Inferior parietal cortex (tissue), 1 donor: ENCODE data around the gene CBL.
"Not testable (repeated sequence)": the region's sequence is repeated elsewhere in the genome, so short reads cannot be mapped to it uniquely, and the experiment has no call there.

Source experiments
- DNase-seq: peaks from one replicate; pipeline ENCODE4 v3.0.0-alpha.2; 2016; ENCODE audit errors: extremely low spot score

CBL gene

GRCh38 chr11:119205574-119206510 is at the start of gene CBL:
TSS of gene CBL (plus strand) at chr11:119206339. CDS start at chr11:119206418, 79 bp downstream.
- DNase-seq = peak; percentile 91

- no peak for DNase-seq
Observed at GRCh38 chr11:119156496-119156895, 49.6 kb upstream of the CBL start.

GRCh38 chr11:119157063-119157462 is 49.1 kb upstream of the CBL start:
- no peak for DNase-seq

- no peak for DNase-seq
Observed at GRCh38 chr11:119158467-119158866, 47.7 kb upstream of the CBL start.

GRCh38 chr11:119160151-119160550 is 46.0 kb upstream of the CBL start:
- no peak for DNase-seq

GRCh38 chr11:119161871-119162270 is 44.3 kb upstream of the CBL start:
- no peak for DNase-seq

- DNase-seq = no peak
Observed at GRCh38 chr11:119166368-119167076, 39.6 kb upstream of the CBL start.

- not testable (repeated sequence) for DNase-seq
Observed at GRCh38 chr11:119167077-119167458, 39.1 kb upstream of the CBL start.

- no peak for DNase-seq
Observed at GRCh38 chr11:119167933-119168332, 38.2 kb upstream of the CBL start.

GRCh38 chr11:119168471-119169281 is 37.5 kb upstream of the CBL start, which contains the start of gene NLRX1:
TSS of gene NLRX1 (plus strand) at chr11:119168725. CDS start at chr11:119171404, 2,679 bp downstream.
- DNase-seq = peak; percentile 63

- DNase-seq = no peak
Observed at GRCh38 chr11:119169282-119169719, 36.8 kb upstream of the CBL start.

GRCh38 chr11:119172513-119172912 is 33.6 kb upstream of the CBL start:
- DNase-seq = no peak

GRCh38 chr11:119173453-119173852 is 32.7 kb upstream of the CBL start:
- no peak for DNase-seq

GRCh38 chr11:119175493-119176077 is 30.6 kb upstream of the CBL start:
- DNase-seq = no peak

- no peak for DNase-seq
Observed at GRCh38 chr11:119178166-119178680, 27.9 kb upstream of the CBL start.

- no peak for DNase-seq
Observed at GRCh38 chr11:119179342-119179741, 26.8 kb upstream of the CBL start.

- no peak for DNase-seq
Observed at GRCh38 chr11:119179983-119180382, 26.2 kb upstream of the CBL start.

GRCh38 chr11:119180729-119181676 is 25.1 kb upstream of the CBL start:
- no peak for DNase-seq

- no peak for DNase-seq
Observed at GRCh38 chr11:119181677-119182412, 24.3 kb upstream of the CBL start.
